ENCODE data around the gene PERCC1.

DNA sequence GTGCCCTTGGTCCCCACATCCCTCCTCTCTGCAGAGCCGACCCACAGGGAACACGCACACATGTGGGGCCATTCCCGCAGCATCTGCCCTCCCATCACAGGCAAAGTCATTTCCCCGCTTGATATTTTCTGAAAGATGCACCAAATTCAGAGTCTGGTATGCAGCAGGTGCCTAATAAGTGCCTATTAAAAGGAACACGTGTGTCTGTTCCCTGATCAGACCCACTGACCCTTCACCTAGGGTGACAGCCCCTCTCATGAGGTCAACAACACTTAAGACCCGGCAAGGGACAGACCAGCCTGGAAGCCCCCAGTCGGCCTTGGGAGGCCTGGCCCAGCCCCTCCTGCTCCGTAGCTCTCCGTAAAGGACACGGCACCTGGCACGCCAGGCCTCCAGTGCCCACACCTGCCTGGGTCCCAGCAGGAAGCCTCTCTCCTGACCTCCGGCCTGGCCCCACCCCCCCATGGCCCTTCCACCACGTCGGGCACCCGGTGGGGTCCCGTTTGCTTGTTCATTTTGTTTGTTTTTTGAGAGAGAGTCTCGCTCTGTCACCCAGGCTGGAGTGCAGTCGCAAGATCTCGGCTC, 36.4 kb upstream of the PERCC1 start:
- TF ChIP-seq CTCF (conservative IDR thresholded peaks at IDR 0.05; ENCODE audit: low read depth, low read length) (no peak), EZH2 (IDR thresholded peaks at IDR 0.05; ENCODE audit: low read length, unreplicated experiment) (no peak), EZH2phosphoT487 (IDR thresholded peaks at IDR 0.05; ENCODE audit: borderline replicate concordance, low read length) (no peak)

All from PC-3 (cell line).